Gastroesophageal sphincter (tissue), 3 donors: ENCODE results near the gene STUM.

Experiments
- CTCF ChIP-seq, 4 experiments: fragments of 200-600 bp in 2 of 4; fragments of 450-650 bp in 2 of 4; sonication (generic) in 1 of 4; IDR thresholded peaks; one replicate each; pipeline ENCODE4 v1.5.1; 2017 to 2019; ENCODE audit warnings: antibody characterized with exemption in 4 of 4, mild to moderate bottlenecking in 2 of 4, moderate library complexity in 2 of 4
- EP300 ChIP-seq: sonication (generic); formaldehyde crosslinking; IDR thresholded peaks from one replicate; pipeline ENCODE4 v1.6.1; 2017; ENCODE audit warnings: antibody characterized with exemption, mild to moderate bottlenecking

- TF ChIP-seq CTCF (IDR thresholded peaks at IDR 0.05), result no peak
- no peak for TF ChIP-seq EP300
Observed at GRCh38 chr1:226534645-226535044, 13.9 kb upstream of the STUM start.
